ENCODE data around the gene CEP170B. TPM values are rescaled to one million over a fixed set of nuclear protein-coding genes. Genes with fewer than 3 reads are reported as not detected.
"Not testable (repeated sequence)": the region's sequence is repeated elsewhere in the genome, so short reads cannot be mapped to it uniquely, and the experiment has no call there.

Gene CEP170B
- polyA plus RNA-seq, 12 donors: 1.4 to 15.4 (median 2.3) TPM; not detected in 1

- not testable (repeated sequence) for DNase-seq
Observed at GRCh38 chr14:104905579-104905933, 40.5 kb downstream of the CEP170B start.

DNA sequence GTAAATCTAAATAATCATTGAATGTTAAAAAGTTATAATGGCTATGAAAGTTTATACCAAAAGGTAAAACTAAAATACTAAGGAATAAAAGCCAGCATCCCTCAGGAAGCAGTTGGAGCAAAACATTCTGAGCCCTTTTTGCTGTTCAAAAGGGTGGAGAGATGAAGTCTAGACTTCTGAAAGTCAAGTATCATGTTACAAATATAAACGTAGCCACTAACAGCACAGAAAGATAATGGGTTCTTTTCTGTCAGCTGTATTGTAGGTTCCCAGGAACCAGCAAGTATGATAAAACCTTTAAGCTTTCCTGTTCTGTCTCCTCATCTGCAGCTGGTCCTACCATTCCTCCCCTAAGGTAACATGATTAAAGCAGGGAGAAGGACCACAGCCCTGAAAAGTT is 43.2 kb downstream of the CEP170B start:
- DNase-seq: no peak

- no peak for DNase-seq
Observed at GRCh38 chr14:104912053-104912452, 47.0 kb downstream of the CEP170B start.

GRCh38 chr14:104913435-104913834 is 48.4 kb downstream of the CEP170B start:
- DNase-seq: no peak

DNA sequence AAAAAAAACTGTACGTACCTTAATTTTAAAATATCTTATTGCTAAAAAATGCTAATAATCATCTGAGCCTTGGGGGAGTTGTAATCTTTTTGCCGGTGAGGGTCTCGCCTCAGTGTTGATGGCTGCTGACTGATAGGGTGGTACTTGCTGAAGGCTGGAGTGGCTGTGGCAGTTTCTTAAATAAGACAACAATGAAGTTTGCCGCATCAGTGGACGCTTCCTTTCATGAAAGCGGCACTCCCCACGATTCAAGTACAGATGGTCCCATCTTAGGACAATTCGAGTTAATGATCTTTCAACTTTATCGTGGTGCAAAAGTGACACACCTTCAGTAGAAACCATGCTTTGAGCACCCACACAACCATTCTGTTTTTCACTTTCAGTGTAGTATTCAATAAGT is 52.0 kb downstream of the CEP170B start:
- DNase-seq: no peak

DNA sequence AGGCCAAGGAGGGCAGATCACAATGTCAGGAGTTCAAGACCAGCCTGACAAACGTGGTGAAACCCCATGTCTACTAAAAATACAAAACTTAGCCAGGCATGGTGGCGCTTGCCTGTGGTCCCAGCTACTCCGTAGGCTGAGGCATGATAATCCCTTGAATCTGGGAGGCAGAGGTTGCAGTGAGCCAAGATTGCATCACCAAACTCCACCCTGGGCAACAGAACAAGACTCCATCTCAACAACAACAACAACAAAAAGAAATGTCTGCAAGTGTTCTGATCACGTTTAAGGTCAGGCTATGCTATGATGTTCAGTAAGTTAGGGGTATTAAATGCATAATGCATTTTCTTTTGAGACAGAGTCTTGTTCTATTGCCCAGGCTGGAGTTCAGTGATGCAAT is 52.9 kb downstream of the CEP170B start:
- no peak for DNase-seq

- DNase-seq: not testable (repeated sequence)
Observed at GRCh38 chr14:104919152-104919992, 54.3 kb downstream of the CEP170B start.

GRCh38 chr14:104919993-104920315 is 54.9 kb downstream of the CEP170B start:
- no peak for DNase-seq

DNA sequence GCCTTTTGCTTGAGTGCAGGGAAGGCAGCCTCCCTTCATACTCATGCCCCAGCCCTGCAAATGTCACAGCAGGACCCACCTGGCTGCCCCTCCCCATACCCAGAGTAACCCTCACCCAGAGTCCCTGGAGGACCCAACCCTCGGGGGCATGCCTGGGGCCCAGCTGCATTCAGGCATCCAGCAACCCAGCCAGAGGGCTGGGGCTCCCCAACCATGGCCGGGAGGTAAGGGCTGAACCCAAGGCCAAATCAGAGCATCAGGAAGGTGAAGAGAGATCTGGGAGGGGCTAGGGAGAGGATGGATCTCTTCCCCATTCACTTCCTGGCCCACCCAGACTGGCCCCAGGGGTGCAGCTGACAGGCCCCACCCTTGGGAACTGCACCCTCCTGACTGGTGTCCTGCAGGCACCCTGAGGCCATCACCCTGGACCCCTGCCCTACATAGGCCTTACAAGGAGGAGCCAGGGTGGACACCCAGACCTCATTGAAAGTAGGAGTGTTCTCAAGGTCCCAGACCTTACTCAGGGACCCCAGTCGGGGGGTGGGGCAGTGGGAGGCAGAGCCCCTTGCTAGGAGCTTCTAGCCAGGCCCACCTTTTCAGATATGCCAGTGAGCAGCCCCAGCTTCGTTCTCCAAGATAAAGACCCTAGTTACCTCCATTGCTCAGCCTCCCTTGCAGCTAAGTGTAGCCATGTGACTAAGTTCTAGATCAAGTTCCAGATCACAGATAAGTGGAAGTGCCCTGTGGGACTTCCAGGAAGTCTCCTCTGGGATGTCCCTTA is 58.8 kb downstream of the CEP170B start:
- no peak for DNase-seq

- no peak for DNase-seq
Observed at GRCh38 chr14:104924421-104925213, 59.5 kb downstream of the CEP170B start, which contains the start of gene PLD4. Gene PLD4 (plus strand): TSS chr14:104924879. CDS start chr14:104927141, 2,262 bp downstream.

GRCh38 chr14:104925214-104925854 is 60.3 kb downstream of the CEP170B start:
- DNase-seq: no peak

DNA sequence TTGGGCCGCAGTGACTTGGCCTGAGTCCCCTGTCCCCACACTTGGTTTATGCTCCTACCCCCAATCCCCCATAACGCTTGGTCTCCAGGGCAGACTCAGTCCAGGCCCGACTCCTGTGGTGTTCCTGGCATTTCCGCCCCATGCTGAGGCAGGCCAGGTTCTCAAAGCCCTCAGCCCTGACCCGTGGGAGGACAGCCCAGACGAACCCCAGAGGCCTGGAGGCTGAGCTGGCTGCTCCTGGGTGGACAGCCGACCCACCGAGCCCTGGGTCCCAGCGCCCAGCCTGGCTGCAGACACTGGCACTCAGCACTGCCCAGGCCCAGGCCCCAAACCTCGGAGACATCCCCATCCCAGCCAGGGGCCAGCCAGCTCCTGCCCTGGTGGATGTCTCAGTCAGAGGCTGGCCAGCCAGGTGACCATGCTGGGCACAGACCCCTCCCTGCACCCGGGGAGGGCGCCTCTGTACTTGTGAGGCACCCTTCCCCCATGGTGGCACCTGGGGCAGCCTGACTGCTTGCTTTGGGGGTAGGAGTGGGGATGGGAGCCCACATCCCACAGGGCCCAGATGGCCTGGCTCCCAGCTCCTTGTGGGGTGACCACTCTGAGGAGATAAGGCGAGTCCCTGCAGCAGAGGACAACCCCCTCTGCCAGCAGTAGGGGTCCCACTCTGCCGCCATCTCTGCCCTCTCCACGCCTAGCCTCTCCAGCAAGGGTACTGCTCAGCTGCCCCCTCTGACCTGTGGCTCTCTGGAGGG is 61.0 kb downstream of the CEP170B start:
- DNase-seq: no peak

GRCh38 chr14:104926619-104927431 is 61.8 kb downstream of the CEP170B start:
- DNase-seq: no peak

DNA sequence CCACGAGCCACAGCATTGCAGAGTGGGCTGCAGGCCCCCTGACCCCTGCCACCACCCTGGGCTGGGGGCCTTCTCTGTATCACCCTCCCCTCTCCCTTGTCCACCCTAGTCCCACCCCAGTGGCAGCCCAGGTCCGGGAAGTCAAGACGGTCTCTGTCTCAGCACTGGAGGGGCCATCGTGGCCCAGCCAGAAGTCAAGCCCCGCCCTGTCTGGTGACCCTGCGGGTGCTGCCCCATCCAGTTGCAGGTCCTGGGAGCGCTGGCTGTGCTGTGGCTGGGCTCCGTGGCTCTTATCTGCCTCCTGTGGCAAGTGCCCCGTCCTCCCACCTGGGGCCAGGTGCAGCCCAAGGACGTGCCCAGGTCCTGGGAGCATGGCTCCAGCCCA is 62.4 kb downstream of the CEP170B start:
- DNase-seq: no peak

DNA sequence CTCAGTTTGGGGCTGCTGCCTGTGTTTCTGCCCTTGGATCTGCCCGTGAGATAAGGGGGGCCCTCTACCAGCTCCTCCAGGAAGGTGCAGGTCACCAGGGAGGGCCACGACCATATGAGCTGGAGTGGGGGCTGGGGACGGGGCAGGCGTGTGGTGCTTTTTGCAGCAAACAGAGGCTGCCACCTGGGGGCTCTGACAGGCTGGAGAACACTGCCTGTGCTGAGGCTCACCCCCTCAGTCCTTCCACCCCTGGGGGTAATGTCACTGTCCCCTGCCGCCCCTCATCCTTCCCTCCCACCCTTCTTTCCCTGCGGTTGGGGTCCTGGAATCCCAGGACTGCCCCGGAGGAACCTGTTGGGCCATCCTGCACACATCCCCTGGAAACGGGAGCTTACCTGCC is 62.8 kb downstream of the CEP170B start:
- DNase-seq: no peak

DNA sequence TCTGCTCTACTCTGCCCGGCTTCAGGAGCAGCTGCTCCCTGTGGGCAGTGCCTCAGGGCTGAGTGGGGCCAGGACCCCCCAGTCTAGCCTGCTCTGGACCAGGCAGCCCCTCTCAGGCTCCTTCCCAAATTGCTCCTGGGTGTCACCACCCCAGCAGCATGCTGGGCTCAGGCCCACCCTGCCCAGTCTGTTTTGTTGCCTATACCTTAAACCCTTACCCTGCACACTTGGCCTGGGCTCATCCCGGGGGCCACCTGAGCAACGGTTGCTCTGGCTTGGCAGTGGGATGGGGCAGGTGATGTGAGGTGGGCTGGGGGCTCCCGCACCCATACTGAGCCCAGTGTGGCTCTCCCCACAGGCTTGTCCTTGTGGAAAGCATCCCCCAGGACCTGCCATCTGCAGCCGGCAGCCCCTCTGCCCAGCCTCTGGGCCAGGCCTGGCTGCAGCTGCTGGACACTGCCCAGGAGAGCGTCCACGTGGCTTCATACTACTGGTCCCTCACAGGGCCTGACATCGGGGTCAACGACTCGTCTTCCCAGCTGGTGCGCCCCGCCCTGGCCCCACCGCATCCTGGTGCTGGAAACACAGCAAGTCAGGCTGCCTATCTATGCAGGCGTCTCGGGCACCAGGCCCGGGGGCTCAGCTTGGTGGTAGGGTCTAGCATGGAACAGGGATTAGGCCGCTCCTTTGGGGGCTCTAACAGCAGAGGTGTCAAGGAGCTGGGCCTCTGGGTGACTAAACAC is 63.5 kb downstream of the CEP170B start:
- no peak for DNase-seq

DNA sequence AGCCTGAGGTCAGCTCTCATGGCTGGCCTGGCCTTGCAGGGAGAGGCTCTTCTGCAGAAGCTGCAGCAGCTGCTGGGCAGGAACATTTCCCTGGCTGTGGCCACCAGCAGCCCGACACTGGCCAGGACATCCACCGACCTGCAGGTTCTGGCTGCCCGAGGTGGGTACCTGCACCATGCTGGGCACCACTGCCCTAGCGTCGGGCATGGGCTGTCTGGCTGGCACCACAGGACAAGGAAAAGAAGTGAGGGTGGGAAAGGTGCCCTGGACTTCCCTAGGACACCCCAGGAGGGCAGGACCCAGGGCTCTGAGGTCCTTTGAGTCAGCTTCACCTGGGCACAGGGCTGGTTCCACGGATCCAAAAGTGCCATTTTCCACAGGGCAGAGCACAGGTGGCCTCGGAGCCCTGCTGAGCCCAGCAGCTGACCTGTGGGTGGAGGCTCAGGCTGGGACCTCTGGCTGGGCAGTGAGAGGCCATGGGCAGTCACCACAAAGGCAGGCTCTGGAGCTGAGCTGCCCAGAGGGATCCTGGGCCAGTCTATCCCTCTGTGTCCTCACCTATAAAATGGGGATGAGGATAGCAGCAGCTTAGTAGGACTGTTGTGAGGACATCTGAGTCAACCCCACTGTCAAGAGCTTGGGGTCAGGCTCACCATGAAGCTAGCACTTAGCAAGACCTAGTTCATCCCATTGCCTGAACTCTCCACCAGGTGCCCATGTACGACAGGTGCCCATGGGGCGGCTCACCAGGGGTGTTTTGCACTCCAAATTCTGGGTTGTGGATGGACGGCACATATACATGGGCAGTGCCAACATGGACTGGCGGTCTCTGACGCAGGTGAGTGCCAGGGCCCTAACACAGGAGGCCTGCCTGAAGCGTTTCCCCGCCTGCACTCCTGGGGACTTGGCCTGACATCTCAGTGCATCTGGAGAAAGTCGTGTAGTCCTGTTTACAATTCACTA is 64.5 kb downstream of the CEP170B start:
- no peak for DNase-seq

All from muscle of arm (tissue), 12 donors.